GM18517 (cell line): ENCODE measurements around the gene MUC5AC.
"Not testable (repeated sequence)": the region's sequence is repeated elsewhere in the genome, so short reads cannot be mapped to it uniquely, and the experiment has no call there.

Experiments
- ATAC-seq: cut with Tn5 transposase; IDR thresholded peaks from one replicate; pipeline ENCODE4 v1.9.1; 2021; ENCODE audit warnings: mild to moderate bottlenecking, moderate library complexity; ENCODE audit not compliant: unreplicated experiment

The MUC5AC gene

DNA sequence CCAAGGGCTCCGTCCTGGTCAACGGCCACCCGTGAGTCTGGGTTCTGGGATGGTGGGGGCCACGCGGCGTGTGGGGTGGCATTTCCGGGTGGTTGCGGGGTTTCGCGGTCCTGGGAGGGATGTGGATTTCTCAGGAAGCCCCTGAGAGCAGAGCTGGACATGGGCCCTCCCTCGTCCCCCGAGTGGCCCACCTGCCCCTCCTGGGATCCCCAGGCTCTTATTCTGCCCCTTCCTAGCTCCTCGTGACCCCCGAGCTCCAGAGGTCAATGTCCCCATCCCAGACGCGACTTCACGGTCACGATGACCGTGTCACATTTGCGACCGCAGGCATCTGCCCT lies 4.4 kb downstream of the MUC5AC start:
- no peak for ATAC-seq

GRCh38 chr11:1162491-1163311 lies 4.9 kb downstream of the MUC5AC start:
- ATAC-seq = no peak

DNA sequence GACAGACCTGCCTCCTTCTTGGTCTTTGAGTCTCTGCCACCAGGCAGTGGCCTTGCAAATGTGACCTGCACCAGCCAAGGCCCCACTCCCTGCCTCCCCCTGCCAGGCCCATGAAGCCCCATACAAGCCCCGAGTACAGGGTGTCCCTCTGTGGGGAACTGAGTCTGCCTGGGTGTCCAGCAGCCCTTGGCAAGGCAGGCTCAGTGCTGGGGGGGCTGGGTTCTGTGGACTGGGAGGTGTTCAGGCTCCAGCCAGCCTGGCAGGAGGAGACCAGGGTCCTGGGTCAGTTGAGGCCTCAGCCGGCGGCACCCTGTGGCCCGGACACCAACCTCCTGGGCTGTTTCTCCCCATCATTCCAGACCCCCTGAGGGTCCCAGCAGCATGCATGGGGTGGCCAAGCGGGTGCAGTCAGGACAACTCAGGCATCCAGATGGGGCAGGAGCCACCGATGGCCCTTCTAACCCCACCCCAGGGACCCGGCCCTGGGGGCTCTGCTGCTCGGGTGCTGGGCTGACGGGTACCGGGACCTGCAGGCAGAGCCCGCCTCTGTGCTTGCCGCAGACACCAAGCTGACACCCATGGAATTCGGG lies 5.7 kb downstream of the MUC5AC start:
- no peak for ATAC-seq

GRCh38 chr11:1163911-1164735 lies 6.4 kb downstream of the MUC5AC start:
- no peak for ATAC-seq

- not testable (repeated sequence) for ATAC-seq
Measured at GRCh38 chr11:1164779-1165255, 7.1 kb downstream of the MUC5AC start.

DNA sequence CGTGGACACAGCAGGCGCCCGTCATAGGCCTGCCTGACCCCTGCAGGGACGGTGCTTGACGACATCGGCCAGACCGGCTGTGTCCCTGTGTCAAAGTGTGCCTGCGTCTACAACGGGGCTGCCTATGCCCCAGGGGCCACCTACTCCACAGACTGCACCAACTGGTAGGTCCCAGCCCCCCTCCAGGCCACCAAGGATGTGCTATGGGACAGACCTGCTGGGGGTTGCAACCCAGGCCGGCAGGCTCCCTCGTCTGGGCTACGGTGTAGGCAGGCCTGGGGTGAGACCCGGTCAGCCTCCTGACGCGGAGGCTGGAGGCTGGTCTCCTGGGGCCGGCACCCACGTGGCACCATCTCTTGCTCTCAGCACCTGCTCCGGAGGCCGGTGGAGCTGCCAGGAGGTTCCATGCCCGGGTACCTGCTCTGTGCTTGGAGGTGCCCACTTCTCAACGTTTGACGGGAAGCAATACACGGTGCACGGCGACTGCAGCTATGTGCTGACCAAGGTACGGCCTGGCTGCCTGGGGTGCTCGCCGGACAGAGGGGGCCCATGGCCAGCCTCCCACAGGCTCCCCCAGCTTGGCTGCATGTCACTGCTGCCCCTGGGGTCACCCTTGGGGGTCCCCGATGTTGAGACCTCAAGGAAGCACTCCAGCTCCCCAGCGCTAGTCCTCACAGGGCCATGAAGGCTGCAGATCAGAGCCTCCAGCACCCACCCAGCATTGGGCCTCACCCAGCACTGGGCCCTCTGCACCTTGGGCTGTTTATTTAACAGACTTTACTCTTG lies 7.7 kb downstream of the MUC5AC start:
- no peak for ATAC-seq

- ATAC-seq = no peak
Measured at GRCh38 chr11:1167256-1167655, 9.5 kb downstream of the MUC5AC start.

DNA sequence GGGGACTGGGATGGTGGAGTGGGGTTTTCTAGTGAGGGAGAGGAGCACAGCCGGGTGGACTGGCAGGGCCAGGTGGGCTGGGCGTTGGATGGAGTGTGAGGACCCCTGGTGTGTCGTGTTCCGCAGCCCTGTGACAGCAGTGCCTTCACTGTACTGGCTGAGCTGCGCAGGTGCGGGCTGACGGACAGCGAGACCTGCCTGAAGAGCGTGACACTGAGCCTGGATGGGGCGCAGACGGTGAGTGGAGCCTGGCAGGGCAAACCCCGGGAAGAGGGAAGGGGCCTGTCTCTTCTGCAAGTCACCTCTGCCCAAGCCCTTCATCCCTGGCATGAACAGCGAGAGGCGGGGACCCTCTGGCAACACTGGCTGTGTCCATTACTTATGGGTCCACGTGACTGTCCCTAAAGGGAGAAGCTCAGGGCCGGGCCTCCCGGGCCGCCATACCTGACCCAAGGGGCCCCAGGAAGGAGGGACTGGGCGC lies 10.0 kb downstream of the MUC5AC start:
- ATAC-seq = no peak

- no peak for ATAC-seq
Measured at GRCh38 chr11:1168256-1168655, 10.5 kb downstream of the MUC5AC start.

DNA sequence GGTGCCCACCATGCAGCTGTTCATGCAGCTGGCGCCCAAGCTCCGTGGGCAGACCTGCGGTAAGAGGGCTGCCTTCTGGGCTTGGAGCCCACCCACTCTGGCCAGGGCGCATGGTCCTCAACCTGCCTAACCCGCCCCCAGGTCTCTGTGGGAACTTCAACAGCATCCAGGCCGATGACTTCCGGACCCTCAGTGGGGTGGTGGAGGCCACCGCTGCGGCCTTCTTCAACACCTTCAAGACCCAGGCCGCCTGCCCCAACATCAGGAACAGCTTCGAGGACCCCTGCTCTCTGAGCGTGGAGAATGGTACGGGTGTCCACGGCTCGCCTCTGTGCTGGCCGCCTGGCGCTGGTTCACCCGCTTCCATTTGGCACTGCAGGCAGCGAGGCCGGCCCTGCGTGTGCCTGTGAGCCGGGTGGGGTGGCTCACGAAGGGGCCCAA lies 11.0 kb downstream of the MUC5AC start:
- ATAC-seq = no peak

GRCh38 chr11:1171223-1171984 lies 13.7 kb downstream of the MUC5AC start:
- no peak for ATAC-seq

DNA sequence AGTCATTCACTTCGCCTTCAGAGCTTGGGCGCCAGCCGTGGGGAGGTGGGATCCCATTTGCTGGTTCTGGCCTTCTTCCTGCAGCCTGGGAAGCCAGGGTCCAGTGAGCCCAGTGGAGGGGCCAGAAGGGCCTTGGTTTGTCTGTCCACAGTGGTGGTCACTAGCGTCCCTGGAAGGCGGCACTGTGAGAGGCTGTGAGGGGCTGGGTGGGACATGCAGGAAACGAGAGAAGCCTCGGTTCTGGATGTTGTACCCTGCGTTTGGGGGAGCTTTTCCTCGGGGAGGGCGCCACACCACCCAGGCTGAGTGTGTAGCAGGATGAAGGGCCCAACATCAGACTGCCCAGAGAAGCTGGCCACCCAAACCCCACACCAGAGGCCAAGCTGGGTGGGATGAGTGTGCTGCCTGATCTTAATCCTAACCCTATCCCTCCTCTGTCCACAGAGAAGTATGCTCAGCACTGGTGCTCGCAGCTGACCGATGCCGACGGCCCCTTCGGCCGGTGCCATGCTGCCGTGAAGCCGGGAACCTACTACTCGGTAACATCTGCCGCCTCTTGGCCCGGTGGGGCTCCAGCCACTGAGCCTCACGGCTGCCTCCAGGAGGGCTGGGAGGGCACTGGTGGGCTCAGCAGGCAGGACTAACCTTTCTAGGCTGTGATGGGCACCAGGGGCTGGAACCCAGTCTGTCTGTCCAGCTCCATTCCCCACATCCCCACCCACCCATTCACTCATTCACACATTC lies 14.4 kb downstream of the MUC5AC start:
- ATAC-seq = no peak

GRCh38 chr11:1172729-1173117 lies 15.0 kb downstream of the MUC5AC start:
- no peak for ATAC-seq

DNA sequence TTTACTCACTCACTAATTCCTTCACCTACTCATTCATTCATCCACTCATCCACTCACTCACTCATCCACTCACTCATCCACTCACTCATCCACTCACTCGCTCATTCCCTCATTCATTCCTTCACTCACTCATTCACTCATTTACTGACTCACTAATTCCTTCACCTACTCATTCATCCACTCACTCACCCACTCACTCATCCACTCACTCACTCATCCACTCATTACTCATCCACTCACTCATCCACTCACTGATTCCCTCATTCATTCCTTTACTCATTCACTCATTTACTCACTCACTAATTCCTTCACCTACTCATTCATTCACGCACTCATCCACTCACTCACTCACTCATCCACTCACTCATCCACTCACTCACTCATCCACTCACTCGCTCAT lies 15.6 kb downstream of the MUC5AC start:
- ATAC-seq = not testable (repeated sequence)

DNA sequence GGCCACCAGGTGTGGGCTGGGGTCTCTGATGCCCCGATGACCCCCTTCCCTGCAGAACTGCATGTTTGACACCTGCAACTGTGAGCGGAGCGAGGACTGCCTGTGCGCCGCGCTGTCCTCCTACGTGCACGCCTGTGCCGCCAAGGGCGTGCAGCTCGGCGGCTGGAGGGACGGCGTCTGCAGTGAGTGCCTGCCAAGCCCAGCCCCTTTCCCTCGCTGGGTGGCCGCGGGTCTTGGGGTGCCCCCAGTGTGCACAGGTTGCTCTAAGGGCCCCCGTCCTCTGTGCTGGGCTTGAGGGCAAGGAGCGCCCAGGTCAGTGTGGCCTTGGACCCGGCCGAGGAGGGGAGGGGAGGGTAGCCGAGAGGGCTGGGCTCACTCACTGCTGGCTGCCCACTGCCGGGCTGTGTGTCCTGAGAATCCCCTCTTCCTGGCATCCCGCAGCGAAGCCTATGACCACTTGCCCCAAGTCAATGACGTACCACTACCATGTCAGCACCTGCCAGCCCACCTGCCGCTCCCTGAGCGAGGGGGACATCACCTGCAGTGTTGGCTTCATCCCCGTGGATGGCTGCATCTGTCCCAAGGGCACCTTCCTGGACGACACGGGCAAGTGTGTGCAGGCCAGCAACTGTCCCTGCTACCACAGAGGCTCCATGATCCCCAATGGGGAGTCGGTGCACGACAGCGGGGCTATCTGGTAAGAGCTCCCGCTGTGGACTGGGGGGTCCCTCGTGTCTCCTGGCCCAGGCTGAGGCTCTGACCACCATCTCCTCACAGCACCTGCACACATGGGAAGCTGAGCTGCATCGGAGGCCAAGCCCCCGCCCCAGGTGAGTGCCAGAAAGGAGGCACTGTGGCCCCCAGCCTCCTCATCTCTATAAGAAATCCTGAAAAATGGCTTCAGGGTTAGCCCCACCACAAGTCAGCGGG lies 17.0 kb downstream of the MUC5AC start:
- no peak for ATAC-seq

DNA sequence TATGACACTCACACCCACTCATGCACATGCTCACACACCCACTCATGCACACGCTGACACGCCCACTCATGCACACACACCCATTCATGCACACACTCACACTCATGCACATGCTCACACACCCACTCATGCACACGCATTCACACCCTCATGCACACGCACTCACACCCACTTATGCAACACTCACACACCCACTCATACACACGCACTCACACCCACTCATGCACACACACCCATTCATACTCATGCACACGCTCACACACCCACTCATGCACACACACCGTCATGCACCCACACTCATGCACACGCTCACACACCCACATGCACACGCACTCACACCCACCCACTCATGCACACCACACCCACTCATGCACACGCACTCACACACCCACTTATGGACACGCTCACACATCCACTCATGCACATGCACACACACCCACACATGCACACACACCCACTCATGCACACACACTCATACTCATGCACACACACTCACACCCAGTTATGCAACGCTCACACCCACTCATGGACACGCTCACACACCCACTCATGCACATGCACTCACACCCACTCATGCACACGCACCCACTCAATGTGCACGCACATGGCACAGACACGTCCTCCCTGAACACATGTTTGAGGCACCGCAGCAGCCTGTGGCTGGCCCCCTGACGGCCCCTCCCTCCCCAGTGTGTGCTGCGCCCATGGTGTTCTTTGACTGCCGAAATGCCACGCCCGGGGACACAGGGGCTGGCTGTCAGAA lies 17.9 kb downstream of the MUC5AC start:
- no peak for ATAC-seq

DNA sequence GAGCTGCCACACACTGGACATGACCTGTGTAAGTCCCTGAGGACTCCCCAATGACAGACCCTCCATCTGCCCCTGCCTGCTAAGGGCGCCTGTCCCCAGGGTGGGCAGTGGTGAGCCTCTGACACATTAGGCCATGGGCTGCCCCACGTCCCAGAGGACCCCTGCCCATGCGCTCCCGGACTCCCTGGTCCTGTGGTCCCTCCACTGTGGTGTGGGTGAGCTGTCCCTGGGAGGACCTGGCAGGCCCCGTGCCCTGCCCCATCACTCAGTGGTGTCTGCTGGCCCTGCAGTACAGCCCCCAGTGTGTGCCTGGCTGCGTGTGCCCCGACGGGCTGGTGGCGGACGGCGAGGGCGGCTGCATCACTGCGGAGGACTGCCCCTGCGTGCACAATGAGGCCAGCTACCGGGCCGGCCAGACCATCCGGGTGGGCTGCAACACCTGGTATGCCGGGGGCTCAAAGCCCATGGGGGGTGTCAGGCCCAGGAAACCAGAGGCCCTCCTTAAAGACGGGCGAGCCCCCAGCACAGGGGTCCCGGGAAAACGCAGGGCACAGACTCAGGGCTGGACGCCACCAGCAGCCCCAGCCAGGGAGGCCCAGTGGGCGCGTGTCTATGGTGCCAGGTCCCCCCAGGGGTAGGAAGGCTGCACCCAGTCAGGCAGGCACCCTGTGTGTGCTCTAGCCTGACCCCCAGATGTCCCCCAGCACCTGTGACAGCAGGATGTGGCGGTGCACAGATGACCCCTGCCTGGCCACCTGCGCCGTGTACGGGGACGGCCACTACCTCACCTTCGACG lies 18.7 kb downstream of the MUC5AC start:
- ATAC-seq = no peak
